ENCODE results near the gene COL5A1. TPM values are rescaled to one million over a fixed set of nuclear protein-coding genes. Genes with fewer than 3 reads are reported as not detected.
A peak's percentile ranks its signal among the peaks of the same experiment; 100 is the strongest.

Gene COL5A1
- total and polyA plus RNA-seq, 2 experiments from 2014 or later, result 211 to 812 TPM

GRCh38 chr9:134688661-134689320 is 47.2 kb downstream of the COL5A1 start:
- H3K36me3 ChIP-seq (ENCODE audit: low read depth), result peaks cover 34% of the 10 kb centered on the region
- in situ Hi-C loops (cut with MboI), result no loop called here

GRCh38 chr9:134689321-134690181 is 47.9 kb downstream of the COL5A1 start:
- TF ChIP-seq EZH2 (IDR thresholded peaks at IDR 0.05; ENCODE audit: insufficient read depth, poor library complexity, severe bottlenecking) (no peak), EZH2phosphoT487 (IDR thresholded peaks at IDR 0.05; ENCODE audit: insufficient read depth, low read depth) (no peak)
- H3F3A ChIP-seq (ENCODE audit: insufficient read depth), result peaks cover 92% of the 10 kb centered on the region
- peaks cover 98% of the 10 kb centered on the region for H3K79me2 ChIP-seq (ENCODE audit: insufficient read depth)
- no peak overlapping the region for H3K4me3 ChIP-seq
- no peaks in the 10 kb centered on the region for H3K9me3 ChIP-seq (ENCODE audit: low read depth)
- H3K27ac ChIP-seq, result peak overlapping the region; percentile 56
- in situ Hi-C loops (cut with MboI), result no loop called here
- H4K20me1 ChIP-seq (ENCODE audit: insufficient read depth), result peaks cover 27% of the 10 kb centered on the region
- H2AFZ ChIP-seq, result no peak overlapping the region
- no peak overlapping the region for H3K4me2 ChIP-seq (ENCODE audit: unreplicated experiment)
- no peaks in the 10 kb centered on the region for H3K9me2 ChIP-seq (ENCODE audit: insufficient read depth)
- 34 to 49% methylated on average over 18 to 19 of the region's 20 CpGs for WGBS, 2 experiments (ENCODE audit: low coverage in 1 of 2, low lambda C conversion rate in 2 of 2, missing lambda C conversion rate in 2 of 2)
- H3K4me1 ChIP-seq (ENCODE audit: insufficient read depth), result peaks cover 14% of the 10 kb centered on the region
- 0 out of 2 replicates have a peak overlapping the region, but pooled peaks have one; percentile 34 for H3K9ac ChIP-seq
- H3K27me3 ChIP-seq (replicated peaks; ENCODE audit: insufficient read depth), result no peaks in the 10 kb centered on the region
- peaks cover 34% of the 10 kb centered on the region for H3K36me3 ChIP-seq (ENCODE audit: low read depth)
- DNase-seq, result peak; percentile 71

More at GRCh38 chr9:134688661-134689320, 47.2 kb downstream of the COL5A1 start:
- Histone ChIP-seq H3K27me3 (replicated peaks; ENCODE audit: insufficient read depth) (no peaks in the 10 kb centered on the region), H3K9me3 (ENCODE audit: low read depth) (no peaks in the 10 kb centered on the region), H3F3A (ENCODE audit: insufficient read depth) (peaks cover 91% of the 10 kb centered on the region), H3K27ac (peak overlapping the region; percentile 56), H3K4me3 (no peak overlapping the region), H3K9ac (no peak overlapping the region), H3K9me2 (ENCODE audit: insufficient read depth) (no peaks in the 10 kb centered on the region), H3K79me2 (ENCODE audit: insufficient read depth) (peaks cover 98% of the 10 kb centered on the region), H3K4me1 (ENCODE audit: insufficient read depth) (peaks cover 14% of the 10 kb centered on the region), H4K20me1 (ENCODE audit: insufficient read depth) (peaks cover 30% of the 10 kb centered on the region), H3K4me2 (ENCODE audit: unreplicated experiment) (no peak overlapping the region), H2AFZ (no peak overlapping the region)
- TF ChIP-seq EZH2phosphoT487 (IDR thresholded peaks at IDR 0.05; ENCODE audit: insufficient read depth, low read depth), result no peak
- no peak for TF ChIP-seq EZH2 (IDR thresholded peaks at IDR 0.05; ENCODE audit: insufficient read depth, poor library complexity, severe bottlenecking)
- 82 to 84% methylated on average over 14 to 17 of the region's 17 CpGs for WGBS, 2 experiments (ENCODE audit: low coverage in 1 of 2, low lambda C conversion rate in 2 of 2, missing lambda C conversion rate in 2 of 2)
- DNase-seq, result no peak

GRCh38 chr9:134690301-134690751 is 48.7 kb downstream of the COL5A1 start:
- Histone ChIP-seq H2AFZ (no peak overlapping the region), H3K4me1 (ENCODE audit: insufficient read depth) (peaks cover 14% of the 10 kb centered on the region), H3K4me3 (no peak overlapping the region), H3K9me2 (ENCODE audit: insufficient read depth) (no peaks in the 10 kb centered on the region), H3K4me2 (ENCODE audit: unreplicated experiment) (no peak overlapping the region), H3K9me3 (ENCODE audit: low read depth) (no peaks in the 10 kb centered on the region), H3K36me3 (ENCODE audit: low read depth) (peaks cover 34% of the 10 kb centered on the region), H4K20me1 (ENCODE audit: insufficient read depth) (peaks cover 22% of the 10 kb centered on the region), H3K79me2 (ENCODE audit: insufficient read depth) (peaks cover 100% of the 10 kb centered on the region), H3K27me3 (replicated peaks; ENCODE audit: insufficient read depth) (no peaks in the 10 kb centered on the region), H3K27ac (peak overlapping the region; percentile 56), H3K9ac (peak overlapping the region; percentile 34; the same call in 1 of the 2 replicates), H3F3A (ENCODE audit: insufficient read depth) (peaks cover 85% of the 10 kb centered on the region)
- in situ Hi-C loops (cut with MboI), result no loop called here
- TF ChIP-seq EZH2phosphoT487 (IDR thresholded peaks at IDR 0.05; ENCODE audit: insufficient read depth, low read depth) (no peak), EZH2 (IDR thresholded peaks at IDR 0.05; ENCODE audit: insufficient read depth, poor library complexity, severe bottlenecking) (no peak)
- DNase-seq, result no peak
- WGBS, 2 experiments (ENCODE audit: low coverage in 1 of 2, low lambda C conversion rate in 2 of 2, missing lambda C conversion rate in 2 of 2), result 67 to 79% methylated on average over 13 to 14 of the region's 15 CpGs

- Histone ChIP-seq H3K27ac (peak overlapping the region; percentile 56), H3K9ac (peak overlapping the region; percentile 34)
Measured at GRCh38 chr9:134690946-134691694, 49.5 kb downstream of the COL5A1 start.

More at GRCh38 chr9:134690946-134691694, 49.5 kb downstream of the COL5A1 start:
- Histone ChIP-seq H3K4me3 (no peak overlapping the region), H3F3A (ENCODE audit: insufficient read depth) (peaks cover 77% of the 10 kb centered on the region), H2AFZ (no peak overlapping the region), H3K79me2 (ENCODE audit: insufficient read depth) (peaks cover 100% of the 10 kb centered on the region), H3K4me1 (ENCODE audit: insufficient read depth) (peaks cover 14% of the 10 kb centered on the region), H3K9me3 (ENCODE audit: low read depth) (no peaks in the 10 kb centered on the region), H3K9me2 (ENCODE audit: insufficient read depth) (no peaks in the 10 kb centered on the region), H4K20me1 (ENCODE audit: insufficient read depth) (peaks cover 18% of the 10 kb centered on the region), H3K4me2 (ENCODE audit: unreplicated experiment) (no peak overlapping the region), H3K36me3 (ENCODE audit: low read depth) (peaks cover 31% of the 10 kb centered on the region), H3K27me3 (replicated peaks; ENCODE audit: insufficient read depth) (no peaks in the 10 kb centered on the region)
- in situ Hi-C loops (cut with MboI), result no loop called here
- TF ChIP-seq EZH2 (IDR thresholded peaks at IDR 0.05; ENCODE audit: insufficient read depth, poor library complexity, severe bottlenecking) (no peak), EZH2phosphoT487 (IDR thresholded peaks at IDR 0.05; ENCODE audit: insufficient read depth, low read depth) (no peak)
- 54 to 59% methylated on average over 31 of the region's 31 CpGs for WGBS, 2 experiments (ENCODE audit: low coverage in 1 of 2, low lambda C conversion rate in 2 of 2, missing lambda C conversion rate in 2 of 2)
- DNase-seq, result peak; percentile 72
